Erythroblast (primary cell): Measurements from ENCODE around the gene IMMP2L.

Experiments used
- GATA1 ChIP-seq: IDR thresholded peaks from 2 replicates; pipeline ENCODE4 v1.6.1; 2011; ENCODE audit warnings: low read depth, mild to moderate bottlenecking, control low read depth, low read length, moderate library complexity
- POLR2A ChIP-seq: IDR thresholded peaks from 2 replicates; pipeline ENCODE4 v1.6.1; 2011; ENCODE audit warnings: mild to moderate bottlenecking, low read length

DNA sequence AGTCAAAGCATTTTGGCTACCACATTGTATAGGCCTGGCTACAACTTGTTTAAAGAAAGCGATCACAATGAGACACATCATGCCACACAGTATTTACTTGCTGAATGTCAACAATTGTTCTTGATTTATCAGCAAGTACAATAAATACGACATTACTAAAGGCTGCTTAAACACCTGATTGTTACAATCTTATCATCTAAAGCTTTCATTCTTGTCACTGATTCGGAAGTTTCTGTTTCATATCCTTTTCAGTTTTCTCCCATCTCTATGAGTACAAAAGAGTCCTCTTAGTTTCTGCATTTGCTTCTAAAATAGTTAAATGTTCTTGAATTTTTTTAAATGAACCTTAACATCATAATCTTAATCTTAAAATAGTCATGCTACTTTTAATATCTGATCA lies 599.5 kb downstream of the IMMP2L start:
- TF ChIP-seq POLR2A, result no peak
- no peak for TF ChIP-seq GATA1
